WTC11 (cell line): ENCODE measurements around the gene GUCD1. TPM values are rescaled to one million over a fixed set of nuclear protein-coding genes. Genes with fewer than 3 reads are reported as not detected.

Source experiments
- ATAC-seq: fragments of 200-7000 bp; cut with Tn5 transposase; 2 replicates; pipeline ENCODE4 v1.10.0; 2021; ENCODE audit warnings: mild to moderate bottlenecking, moderate library complexity
- CTCF ChIA-PET: fragments of 300-600 bp; sonication (Branson Sonifier 250); formaldehyde crosslinking; loops from one replicate; lab custom pipeline; 2021; ENCODE audit warnings: antibody characterized with exemption; lab: Charles Lee
- POLR2A ChIA-PET: fragments of 350-600 bp; sonication (Branson Sonifier 250); formaldehyde crosslinking; loops from one replicate; lab custom pipeline; 2021; ENCODE audit warnings: antibody characterized with exemption; lab: Charles Lee
- DNase-seq: peaks from one replicate; pipeline ENCODE4 v3.0.0; 2021; ENCODE audit warnings: low spot score
- H3K27ac Mint-ChIP-seq: 2 replicates; pipeline ENCODE4 v1.8.0; 2021; ENCODE audit warnings: mixed read lengths
- H3K27me3 Mint-ChIP-seq: 2 replicates; pipeline ENCODE4 v1.8.0; 2021; ENCODE audit warnings: low read depth, mild to moderate bottlenecking, moderate library complexity, mixed read lengths
- H3K36me3 Mint-ChIP-seq: 2 replicates; pipeline ENCODE4 v1.8.0; 2021; ENCODE audit warnings: mixed read lengths
- H3K4me1 Mint-ChIP-seq: 2 replicates; pipeline ENCODE4 v1.8.0; 2022; ENCODE audit warnings: mixed read lengths
- H3K4me3 Mint-ChIP-seq: 2 replicates; pipeline ENCODE4 v1.8.0; 2021; ENCODE audit warnings: mild to moderate bottlenecking, moderate library complexity, mixed read lengths
- H3K9me3 Mint-ChIP-seq: 2 replicates; pipeline ENCODE4 v1.8.0; 2021; ENCODE audit warnings: mixed read lengths
- ATF1 ChIP-seq: sonication (generic); formaldehyde crosslinking; IDR thresholded peaks from 2 replicates; pipeline ENCODE4 v1.8.1; 2023; ENCODE audit warnings: mild to moderate bottlenecking, moderate library complexity, missing genetic modification reagents
- CBFB ChIP-seq: sonication (generic); formaldehyde crosslinking; IDR thresholded peaks from 2 replicates; pipeline ENCODE4 v1.8.1; 2022; ENCODE audit warnings: mild to moderate bottlenecking, low read depth, missing genetic modification reagents
- EMX1 ChIP-seq: fragments of 250-450 bp; sonication (Bioruptor Pico); IDR thresholded peaks from 2 replicates; pipeline ENCODE4 v1.8.0; 2021; ENCODE audit warnings: mild to moderate bottlenecking
- FOXP1 ChIP-seq: sonication (generic); formaldehyde crosslinking; IDR thresholded peaks from 2 replicates; pipeline ENCODE4 v1.8.0; 2022; ENCODE audit warnings: missing genetic modification reagents, mild to moderate bottlenecking, moderate library complexity, borderline replicate concordance
- MXD4 ChIP-seq: fragments of 250-450 bp; sonication (Bioruptor Pico); IDR thresholded peaks from 2 replicates; pipeline ENCODE4 v1.8.0; 2021; ENCODE audit warnings: mild to moderate bottlenecking, moderate library complexity, borderline replicate concordance
- NR3C1 ChIP-seq: sonication (generic); formaldehyde crosslinking; conservative IDR thresholded peaks from 2 replicates; pipeline ENCODE4 v1.8.1; 2023; ENCODE audit warnings: low read depth, mild to moderate bottlenecking, missing genetic modification reagents
- OVOL2 ChIP-seq: fragments of 250-450 bp; sonication (Bioruptor Pico); IDR thresholded peaks from 2 replicates; pipeline ENCODE4 v1.9.0; 2021; ENCODE audit warnings: mild to moderate bottlenecking, borderline replicate concordance
- PRDM15 ChIP-seq: sonication (generic); formaldehyde crosslinking; IDR thresholded peaks from 2 replicates; pipeline ENCODE4 v1.8.0; 2022; ENCODE audit warnings: missing genetic modification reagents
- SMAD4 ChIP-seq: sonication (generic); formaldehyde crosslinking; IDR thresholded peaks from 2 replicates; pipeline ENCODE4 v1.8.0; 2022; ENCODE audit warnings: mild to moderate bottlenecking, missing genetic modification reagents
- TEAD4 ChIP-seq: sonication (generic); formaldehyde crosslinking; IDR thresholded peaks from 2 replicates; pipeline ENCODE4 v1.8.0; 2022; ENCODE audit warnings: mild to moderate bottlenecking, missing genetic modification reagents
- ZNF121 ChIP-seq: sonication (generic); formaldehyde crosslinking; IDR thresholded peaks from 2 replicates; pipeline ENCODE4 v1.8.0; 2023; ENCODE audit warnings: missing genetic modification reagents
- ZNF263 ChIP-seq: sonication (generic); formaldehyde crosslinking; IDR thresholded peaks from 2 replicates; pipeline ENCODE4 v1.8.1; 2022; ENCODE audit warnings: low read depth, mild to moderate bottlenecking, moderate library complexity, missing genetic modification reagents
- ZNF512 ChIP-seq: sonication (generic); formaldehyde crosslinking; IDR thresholded peaks from 2 replicates; pipeline ENCODE4 v1.8.1; 2022; ENCODE audit warnings: missing genetic modification reagents, borderline replicate concordance
- total RNA-seq: library from RNA; stranded (reverse); gene quantifications from 3 replicates; pipeline ENCODE4 v1.2.3, GENCODE V29; 2021
- TF ChIP-seq, protein P1 (sequence below): sonication (generic); formaldehyde crosslinking; IDR thresholded peaks from 2 replicates; pipeline ENCODE4 v1.8.0; 2023; ENCODE audit warnings: mild to moderate bottlenecking, missing genetic modification reagents

Gene GUCD1
- total RNA-seq, 1 experiment from 2014 or later = 105 TPM

DNA sequence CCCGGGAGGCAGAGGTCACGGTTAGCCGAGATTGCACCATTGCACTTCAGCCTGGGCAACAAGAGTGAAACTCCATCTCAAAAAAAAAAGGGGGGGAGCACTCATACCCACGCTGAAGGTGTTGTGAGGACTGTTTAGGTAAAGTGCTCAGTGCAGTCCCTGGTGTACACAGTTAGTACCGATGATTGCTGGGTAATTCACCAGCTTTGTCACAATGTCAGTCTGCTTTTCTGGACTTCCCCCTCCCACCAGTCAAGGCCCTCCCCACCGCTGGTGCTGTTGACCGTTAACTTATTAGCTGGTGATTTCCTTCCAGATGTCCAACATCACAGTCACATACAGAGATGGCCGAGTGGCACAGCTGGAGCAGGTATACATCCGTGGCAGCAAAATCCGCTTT is 12.7 kb upstream of the GUCD1 start:
- TF ChIP-seq TEAD4 (CRISPR knock-in tag) (no peak), ZNF121 (CRISPR knock-in tag) (no peak), MXD4 (no peak), CBFB (CRISPR knock-in tag) (no peak), FOXP1 (CRISPR knock-in tag) (no peak)
- H3K27ac Mint-ChIP-seq = no peak overlapping the region
- peaks cover 57% of the 10 kb centered on the region for H3K36me3 Mint-ChIP-seq
- ChIA-PET CTCF (interaction anchor here (0.7 kb wide), 1 partner anchor 145 kb away, joined by 5 read pairs; no protein-coding TSS in a partner anchor), POLR2A (no interaction called here)
- no peaks in the 10 kb centered on the region for H3K9me3 Mint-ChIP-seq
- no peaks in the 10 kb centered on the region for H3K27me3 Mint-ChIP-seq
- DNase-seq = no peak
- no peak for ATAC-seq
- H3K4me1 Mint-ChIP-seq = no peaks in the 10 kb centered on the region
- no peak overlapping the region for H3K4me3 Mint-ChIP-seq

DNA sequence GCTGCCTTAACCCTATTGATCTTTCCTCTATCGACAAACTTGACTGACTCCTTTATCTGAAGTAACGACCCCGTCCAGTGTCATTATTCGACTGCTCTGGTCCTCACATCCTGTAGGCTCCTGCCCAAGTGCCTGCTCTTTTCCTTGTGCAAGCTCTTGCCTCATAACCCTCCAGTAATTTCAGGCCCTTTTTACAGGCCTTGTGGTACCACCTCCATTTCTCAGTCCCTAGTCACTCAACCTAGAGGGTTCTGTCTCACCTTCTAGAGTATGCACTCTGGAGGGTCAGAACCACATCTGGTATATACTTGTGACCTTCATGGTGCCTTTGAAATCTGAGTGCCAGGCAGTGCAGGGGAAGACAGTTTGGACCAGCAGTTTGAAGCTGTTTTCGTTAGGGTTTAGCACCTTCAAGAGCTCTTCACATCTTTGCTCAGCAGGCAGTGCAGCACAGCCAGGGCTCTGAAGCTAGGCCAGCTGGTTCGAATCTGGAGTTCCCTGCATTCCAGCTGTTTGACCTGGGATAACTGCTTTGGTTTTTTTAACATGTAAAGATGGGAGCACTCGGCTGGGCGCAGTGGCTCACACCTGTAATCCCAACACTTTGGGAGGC is 12.1 kb upstream of the GUCD1 start:
- no peak for TF ChIP-seq TEAD4 (CRISPR knock-in tag)
- TF ChIP-seq EMX1 = no peak
- no peak for TF ChIP-seq PRDM15 (CRISPR knock-in tag)
- no peak for TF ChIP-seq SMAD4 (CRISPR knock-in tag)
- no peak for TF ChIP-seq OVOL2
- TF ChIP-seq ZNF512 = no peak
- no peak for TF ChIP-seq NR3C1
- TF ChIP-seq, protein P1, sequence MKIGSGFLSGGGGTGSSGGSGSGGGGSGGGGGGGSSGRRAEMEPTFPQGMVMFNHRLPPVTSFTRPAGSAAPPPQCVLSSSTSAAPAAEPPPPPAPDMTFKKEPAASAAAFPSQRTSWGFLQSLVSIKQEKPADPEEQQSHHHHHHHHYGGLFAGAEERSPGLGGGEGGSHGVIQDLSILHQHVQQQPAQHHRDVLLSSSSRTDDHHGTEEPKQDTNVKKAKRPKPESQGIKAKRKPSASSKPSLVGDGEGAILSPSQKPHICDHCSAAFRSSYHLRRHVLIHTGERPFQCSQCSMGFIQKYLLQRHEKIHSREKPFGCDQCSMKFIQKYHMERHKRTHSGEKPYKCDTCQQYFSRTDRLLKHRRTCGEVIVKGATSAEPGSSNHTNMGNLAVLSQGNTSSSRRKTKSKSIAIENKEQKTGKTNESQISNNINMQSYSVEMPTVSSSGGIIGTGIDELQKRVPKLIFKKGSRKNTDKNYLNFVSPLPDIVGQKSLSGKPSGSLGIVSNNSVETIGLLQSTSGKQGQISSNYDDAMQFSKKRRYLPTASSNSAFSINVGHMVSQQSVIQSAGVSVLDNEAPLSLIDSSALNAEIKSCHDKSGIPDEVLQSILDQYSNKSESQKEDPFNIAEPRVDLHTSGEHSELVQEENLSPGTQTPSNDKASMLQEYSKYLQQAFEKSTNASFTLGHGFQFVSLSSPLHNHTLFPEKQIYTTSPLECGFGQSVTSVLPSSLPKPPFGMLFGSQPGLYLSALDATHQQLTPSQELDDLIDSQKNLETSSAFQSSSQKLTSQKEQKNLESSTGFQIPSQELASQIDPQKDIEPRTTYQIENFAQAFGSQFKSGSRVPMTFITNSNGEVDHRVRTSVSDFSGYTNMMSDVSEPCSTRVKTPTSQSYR (CRISPR knock-in tag) = no peak
- no peak for TF ChIP-seq ATF1 (CRISPR knock-in tag)
- ChIA-PET POLR2A (interaction anchor here (0.7 kb wide), 1 partner anchor 17 kb away, joined by 3 read pairs; no protein-coding TSS in a partner anchor), CTCF (interaction anchor here (0.7 kb wide), 1 partner anchor 145 kb away, joined by 5 read pairs; no protein-coding TSS in a partner anchor)
- peak overlapping the region; percentile 51; the same call in 1 of the 2 replicates for H3K27ac Mint-ChIP-seq
- H3K27me3 Mint-ChIP-seq = no peaks in the 10 kb centered on the region
- DNase-seq (no peak), ATAC-seq (no peak)
- H3K4me1 Mint-ChIP-seq = no peaks in the 10 kb centered on the region
- no peaks in the 10 kb centered on the region for H3K9me3 Mint-ChIP-seq
- H3K4me3 Mint-ChIP-seq = no peak overlapping the region
- peaks cover 53% of the 10 kb centered on the region for H3K36me3 Mint-ChIP-seq

DNA sequence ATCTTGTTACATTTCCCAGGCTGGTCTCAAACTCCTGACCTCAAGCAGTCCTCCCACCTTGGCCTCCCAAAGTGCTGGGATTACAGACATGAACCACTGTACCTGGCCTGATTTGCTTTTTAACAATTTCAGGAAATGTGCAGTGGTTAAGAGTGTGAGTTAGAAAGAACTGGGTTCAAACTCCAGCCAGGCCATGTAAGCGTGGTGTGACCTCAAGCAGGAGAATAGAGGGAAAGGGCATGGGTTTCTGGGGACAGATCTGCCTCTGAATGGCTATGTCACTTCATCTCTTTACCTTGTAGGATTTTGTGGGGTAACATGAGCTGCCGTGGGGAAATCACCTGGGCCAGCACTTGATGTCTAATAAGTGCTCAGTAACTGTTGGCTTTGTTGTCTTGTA is 10.1 kb upstream of the GUCD1 start:
- no peak for ATAC-seq
- no peaks in the 10 kb centered on the region for H3K27me3 Mint-ChIP-seq
- no peak overlapping the region for H3K4me3 Mint-ChIP-seq
- TF ChIP-seq NR3C1 (no peak), ZNF263 (no peak)
- H3K36me3 Mint-ChIP-seq = peaks cover 47% of the 10 kb centered on the region
- no peak for DNase-seq
- POLR2A ChIA-PET = interaction anchor here (1.6 kb wide), 1 partner anchor 9 kb away, joined by 6 read pairs; the partner anchor contains the start of genes GUCD1 and SNRPD3
- H3K9me3 Mint-ChIP-seq = no peaks in the 10 kb centered on the region
- H3K27ac Mint-ChIP-seq = no peak overlapping the region
- H3K4me1 Mint-ChIP-seq = no peaks in the 10 kb centered on the region
- CTCF ChIA-PET = no interaction called here
